ENCODE data around the gene CEACAM8.
"Not testable (repeated sequence)": the region's sequence is repeated elsewhere in the genome, so short reads cannot be mapped to it uniquely, and the experiment has no call there.

Gene CEACAM8

DNA sequence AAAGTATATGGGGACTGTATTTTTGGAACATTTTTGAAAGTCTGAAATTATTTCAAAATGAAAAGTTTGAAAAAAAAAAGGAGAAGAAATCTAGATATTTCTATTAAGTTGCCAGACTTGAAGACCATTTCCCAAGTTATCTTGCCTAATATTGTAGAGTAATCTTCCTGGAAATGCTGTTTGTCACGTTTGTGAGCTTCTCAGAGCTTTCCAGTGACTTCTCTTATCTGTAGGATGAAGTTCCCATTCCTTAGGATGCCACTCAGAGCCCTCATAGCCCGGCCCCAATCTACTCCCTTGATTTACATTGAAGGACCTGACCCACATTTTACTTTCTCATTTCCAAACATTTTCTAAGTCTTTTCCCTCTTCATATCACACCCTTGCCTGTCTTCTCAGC, 23.6 kb downstream of the CEACAM8 start:
- no peak for DNase-seq

GRCh38 chr19:42569193-42569592, 25.5 kb downstream of the CEACAM8 start:
- no peak for DNase-seq

GRCh38 chr19:42568006-42568405, 26.7 kb downstream of the CEACAM8 start:
- DNase-seq = no peak

DNA sequence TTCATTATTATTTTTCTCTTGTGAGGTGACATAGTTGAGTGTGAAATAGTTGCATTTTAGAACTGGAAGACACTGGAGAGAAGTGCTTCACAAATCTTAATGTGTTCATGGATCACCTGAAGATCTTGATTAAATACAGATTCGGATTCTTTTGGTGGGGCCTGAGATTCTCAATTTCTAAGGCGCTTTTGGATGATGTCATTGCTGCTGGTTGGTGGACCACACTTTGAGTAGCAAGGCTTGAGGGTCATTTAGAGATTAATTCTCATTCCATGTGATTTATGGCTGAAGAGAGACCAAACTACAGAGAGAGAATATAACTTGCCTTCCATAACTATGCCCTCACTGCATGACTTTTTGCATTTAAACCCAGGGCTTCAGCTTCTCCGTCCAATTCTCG, 27.2 kb downstream of the CEACAM8 start:
- DNase-seq = no peak

GRCh38 chr19:42563352-42564210, 31.1 kb downstream of the CEACAM8 start:
- DNase-seq = no peak

GRCh38 chr19:42561512-42561911, 33.2 kb downstream of the CEACAM8 start:
- no peak for DNase-seq

- DNase-seq = no peak
Observed at GRCh38 chr19:42560731-42561130, 34.0 kb downstream of the CEACAM8 start.

DNA sequence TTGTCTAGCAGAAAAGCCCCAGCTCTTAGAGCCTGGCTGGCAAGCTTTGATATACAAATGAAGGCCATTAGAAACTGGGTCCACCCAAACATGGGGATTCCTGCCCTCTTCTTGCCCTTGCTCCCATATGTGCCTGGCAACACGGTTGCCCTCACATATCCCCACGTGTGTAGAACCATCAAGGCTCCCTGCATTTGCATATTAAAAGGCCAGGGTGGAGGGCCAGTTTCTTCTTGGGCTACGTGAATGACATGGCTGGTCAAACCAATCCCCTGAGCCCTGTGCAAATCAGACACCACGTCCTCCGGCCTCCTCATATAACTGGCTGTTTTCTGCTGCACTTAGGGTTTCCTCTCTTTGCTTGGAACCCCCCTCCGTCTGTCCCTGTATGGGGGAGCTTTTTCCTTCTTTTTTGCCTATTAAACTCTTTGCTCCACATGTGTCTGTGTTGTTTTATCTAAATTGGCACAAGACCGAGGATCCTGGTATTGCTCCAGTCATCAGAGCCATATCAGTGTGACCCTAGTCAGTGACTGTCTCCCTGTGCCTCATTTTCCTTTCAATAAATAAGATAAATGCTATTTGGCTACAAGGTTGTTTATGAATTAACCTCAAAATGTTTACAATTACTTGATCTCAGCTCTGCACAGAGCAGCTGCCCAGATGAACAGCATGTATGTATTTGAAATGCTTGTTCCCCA, 36.1 kb downstream of the CEACAM8 start:
- DNase-seq = no peak

DNA sequence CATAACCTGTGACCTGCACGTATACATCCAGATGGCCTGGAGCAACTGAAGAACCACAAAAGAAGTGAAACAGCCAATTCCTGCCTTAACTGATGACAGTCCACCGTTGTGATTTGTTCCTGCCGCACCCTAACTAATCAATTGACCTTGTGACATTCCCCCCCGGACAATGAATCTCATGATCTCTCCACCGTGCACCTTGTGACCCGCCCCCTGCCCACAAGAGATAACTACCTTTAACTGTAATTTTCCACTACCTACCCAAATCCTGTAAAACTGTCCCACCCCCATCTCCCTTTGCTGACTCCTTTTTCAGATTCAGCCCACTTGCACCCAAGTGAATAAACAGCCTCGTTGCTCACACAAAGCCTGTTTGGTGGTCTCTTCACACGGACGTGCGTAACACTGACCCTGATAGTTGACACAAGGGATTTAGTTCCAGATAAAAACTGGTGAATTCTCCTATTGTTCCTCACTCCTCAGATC, 37.3 kb downstream of the CEACAM8 start:
- DNase-seq = not testable (repeated sequence)

GRCh38 chr19:42555801-42556200, 38.9 kb downstream of the CEACAM8 start:
- DNase-seq = no peak

GRCh38 chr19:42555317-42555716, 39.4 kb downstream of the CEACAM8 start:
- DNase-seq = no peak

GRCh38 chr19:42554046-42554575, 40.6 kb downstream of the CEACAM8 start:
- DNase-seq = no peak

DNA sequence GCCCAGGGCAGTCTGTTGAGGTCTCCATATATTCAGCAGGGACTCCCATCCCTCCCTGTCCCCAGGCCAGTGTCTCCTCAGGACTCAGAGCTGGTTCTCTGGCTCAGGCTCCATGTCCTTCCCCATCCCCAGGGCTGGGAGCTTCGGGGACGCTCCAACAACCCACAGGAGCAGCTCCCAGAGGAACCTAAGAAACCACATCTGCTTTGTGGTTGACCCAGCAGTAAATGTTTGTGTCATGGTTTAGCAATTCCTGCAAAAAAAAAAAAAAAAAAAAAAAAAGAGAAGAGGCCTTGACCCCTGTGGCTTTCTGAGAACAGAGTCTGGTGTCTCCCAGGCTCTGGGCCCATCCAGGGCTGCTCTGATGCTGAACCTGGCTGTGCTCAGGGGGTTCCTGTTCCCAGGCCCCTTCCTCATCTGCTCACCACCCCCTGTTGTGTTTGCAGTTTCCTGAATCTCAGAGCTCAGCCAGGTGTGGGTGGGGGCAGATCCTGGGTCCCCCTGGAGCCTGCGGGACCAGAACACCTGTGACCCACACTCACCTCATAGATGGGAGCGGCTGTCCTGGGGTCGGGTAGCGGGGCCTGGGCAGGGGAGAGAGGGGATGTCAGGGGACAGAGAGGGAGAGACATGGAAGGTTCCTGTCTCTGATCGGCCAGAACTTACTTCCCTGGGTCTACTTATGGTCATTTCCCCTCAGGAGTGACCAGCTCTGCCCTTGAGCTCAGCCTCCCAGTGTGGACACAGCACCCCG, 41.3 kb downstream of the CEACAM8 start:
- no peak for DNase-seq

DNA sequence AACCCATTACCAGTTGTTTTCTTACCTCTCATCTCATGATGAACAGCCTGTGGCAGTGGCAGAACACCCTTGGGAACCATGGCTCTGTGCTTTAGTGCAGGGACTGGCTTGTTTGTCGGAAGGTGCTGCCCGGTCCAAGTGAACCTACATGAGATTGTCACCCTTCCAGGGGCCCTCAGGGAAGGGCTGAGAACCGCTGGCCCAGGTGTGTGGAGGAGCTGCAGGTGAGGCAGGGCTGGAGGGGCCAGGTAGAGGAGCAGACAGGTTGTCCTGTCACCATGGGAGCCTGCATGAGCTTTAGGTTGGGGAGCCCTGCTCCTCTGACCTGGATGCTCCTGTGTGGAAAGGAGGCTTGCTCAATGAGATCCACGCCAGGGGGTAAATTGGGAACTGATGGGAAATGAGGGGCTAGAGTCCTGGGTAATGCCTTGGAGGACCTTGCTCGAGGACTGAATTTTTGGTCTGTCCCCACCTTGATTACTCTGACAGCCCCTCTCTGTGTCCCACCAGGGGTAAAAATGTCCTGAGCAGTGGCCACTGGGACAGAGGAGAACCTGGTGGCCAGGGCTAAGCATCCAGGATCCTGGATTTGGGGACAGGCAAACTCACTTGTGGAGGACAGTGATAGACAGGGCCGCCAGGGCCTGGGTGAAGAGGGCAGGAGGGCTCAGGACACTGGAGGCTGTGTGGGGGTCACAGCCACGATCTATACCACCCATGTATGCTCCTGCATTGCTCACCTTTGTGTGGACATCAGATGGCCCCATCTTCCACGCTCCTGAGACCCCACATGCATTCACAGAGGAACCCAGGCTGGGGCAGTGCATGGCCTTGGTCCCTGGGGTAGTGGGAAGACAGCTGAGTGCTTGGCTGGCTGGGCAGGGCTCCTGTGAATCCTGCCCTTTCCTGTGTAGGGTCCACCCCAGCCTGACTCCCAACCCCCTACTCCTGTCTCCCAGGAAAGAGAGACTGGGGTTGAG, 42.3 kb downstream of the CEACAM8 start:
- DNase-seq = no peak

GRCh38 chr19:42550521-42550920, 44.2 kb downstream of the CEACAM8 start:
- not testable (repeated sequence) for DNase-seq

DNA sequence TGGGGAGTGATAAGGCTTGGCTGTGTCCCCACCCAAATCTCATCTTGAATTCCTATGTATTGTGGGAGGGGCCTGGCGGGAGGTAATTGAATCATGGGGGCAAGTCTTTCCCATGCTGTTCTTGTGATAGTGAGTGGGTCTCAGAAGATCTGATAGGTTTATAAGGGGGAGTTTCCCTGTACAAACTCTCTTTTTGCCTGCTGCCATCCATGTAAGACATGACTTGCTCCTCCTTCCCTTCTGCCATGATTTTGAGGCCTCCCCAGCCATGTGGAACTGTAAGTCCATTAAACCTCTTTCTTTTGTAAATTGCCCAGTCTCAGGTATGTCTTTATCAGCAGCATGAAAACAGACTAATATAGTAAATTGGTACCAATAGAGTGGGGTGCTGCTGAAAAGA, 45.7 kb downstream of the CEACAM8 start:
- not testable (repeated sequence) for DNase-seq

DNA sequence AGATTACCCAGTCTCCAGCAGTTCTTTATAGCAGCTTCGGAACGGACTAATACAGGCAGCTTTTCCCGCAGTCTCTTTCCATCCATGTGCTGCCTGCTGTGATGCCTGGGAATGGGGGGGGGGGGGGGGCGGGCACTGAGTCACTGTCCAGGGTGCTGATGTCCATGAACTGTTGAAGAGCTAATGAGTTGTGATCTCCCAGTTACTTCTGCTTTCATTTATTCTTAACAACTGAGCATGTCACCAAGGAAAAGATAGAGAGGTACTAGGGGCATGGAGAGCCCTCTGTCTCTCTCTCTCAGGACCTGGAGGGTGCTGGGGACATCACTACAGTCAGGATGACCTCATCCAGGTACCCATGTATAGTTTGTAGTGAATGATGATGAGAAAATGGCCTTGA, 46.2 kb downstream of the CEACAM8 start:
- no peak for DNase-seq

DNA sequence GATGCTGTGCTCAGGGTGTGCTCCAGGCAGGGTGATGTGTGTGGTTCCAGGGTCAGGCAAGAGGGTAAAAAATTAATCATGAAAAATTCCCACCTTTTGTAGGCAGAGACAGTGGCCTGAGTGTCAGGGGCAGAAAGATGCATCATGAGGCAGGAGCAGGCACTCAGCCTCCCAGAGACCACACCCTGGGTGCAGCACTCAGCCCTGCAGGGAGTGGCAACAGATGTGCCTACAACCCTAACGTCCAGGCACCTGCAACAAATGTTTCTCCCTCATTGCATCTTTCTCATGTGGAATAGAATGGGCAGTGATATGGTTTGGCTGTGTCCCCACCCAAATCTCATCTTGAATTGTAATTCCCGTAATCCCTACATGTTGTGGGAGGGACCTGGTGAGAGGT, 46.8 kb downstream of the CEACAM8 start:
- DNase-seq = no peak

DNA sequence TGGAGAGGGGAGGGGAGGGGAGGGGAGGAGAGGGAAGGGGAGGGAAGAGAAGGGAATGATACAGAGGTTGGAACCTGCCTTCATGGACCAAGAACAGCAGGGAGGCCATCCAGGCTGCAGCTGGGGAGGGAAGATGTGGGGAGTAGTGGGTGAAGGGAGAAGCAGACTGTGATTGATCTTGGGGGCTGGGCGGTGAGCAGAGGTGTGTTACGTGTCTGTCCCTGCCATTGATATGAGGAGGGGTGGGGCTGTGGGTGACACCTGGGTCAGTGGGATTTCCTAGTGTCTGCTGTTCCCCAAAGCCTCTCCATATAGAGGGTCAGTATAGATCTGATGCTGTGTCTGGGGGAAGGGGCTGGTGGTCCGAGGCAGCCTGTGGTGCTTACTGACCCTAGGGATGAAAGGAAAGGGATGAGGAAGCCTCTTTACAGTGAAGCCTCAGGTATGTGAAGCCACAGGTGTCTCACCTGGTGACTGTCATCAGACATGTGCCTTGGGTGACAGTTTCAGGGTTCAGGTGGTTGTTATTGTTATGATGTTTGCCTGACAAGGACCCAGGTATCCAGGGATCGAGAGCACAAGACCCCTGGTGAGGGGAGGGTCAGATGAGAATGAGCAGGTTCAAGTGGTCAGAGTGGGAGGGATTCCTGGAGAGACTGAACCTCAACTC, 47.8 kb downstream of the CEACAM8 start:
- DNase-seq = no peak

DNA sequence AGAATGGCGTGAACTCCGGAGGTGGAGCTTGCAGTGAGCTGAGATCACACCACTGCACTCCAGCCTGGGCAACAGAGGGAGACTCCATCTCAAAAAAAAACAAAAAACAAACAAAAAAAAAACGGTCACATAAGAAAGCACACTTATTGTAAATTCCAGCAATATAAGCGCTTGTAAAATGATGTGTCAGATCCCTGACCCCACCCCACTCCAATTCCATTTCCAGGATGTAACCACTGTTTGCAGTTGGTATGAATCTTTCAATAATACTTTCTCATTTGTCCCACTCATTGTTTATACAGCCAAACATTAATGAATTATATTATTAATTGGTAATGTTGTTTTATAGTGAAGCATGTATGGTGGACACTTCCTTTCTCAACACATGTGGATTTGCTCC, 50.6 kb downstream of the CEACAM8 start:
- no peak for DNase-seq

DNA sequence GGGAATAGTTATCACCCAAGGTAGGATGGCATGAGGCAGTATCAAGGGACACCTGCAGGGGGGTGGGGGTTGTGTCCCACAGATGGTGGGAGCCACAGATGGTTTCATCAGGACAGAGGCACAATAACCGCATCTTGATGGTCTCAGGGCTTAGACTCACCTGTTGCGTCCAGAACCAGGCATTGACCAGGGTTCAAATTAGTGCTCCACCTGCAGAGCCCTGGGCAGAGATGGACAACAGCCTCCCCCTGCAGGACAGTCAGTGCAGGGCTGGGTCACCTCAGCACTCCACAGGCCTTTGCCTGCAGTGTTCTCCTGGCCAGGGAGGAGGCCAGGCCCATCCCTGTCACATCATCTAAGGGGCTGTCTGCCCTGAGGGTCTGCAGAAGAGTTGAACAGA, 51.9 kb downstream of the CEACAM8 start:
- no peak for DNase-seq
